Germinal center (tissue), 1 donor: ENCODE data around the gene ROR2.
"Not testable (repeated sequence)": the region's sequence is repeated elsewhere in the genome, so short reads cannot be mapped to it uniquely, and the experiment has no call there.

Experiments used
- DNase-seq: peaks from one replicate; pipeline ENCODE4 v3.0.0; 2012; ENCODE audit warnings: mixed read lengths, low spot score

ROR2 gene

GRCh38 chr9:91571036-91571435 lies 379.0 kb downstream of the ROR2 start:
- no peak for DNase-seq

DNA sequence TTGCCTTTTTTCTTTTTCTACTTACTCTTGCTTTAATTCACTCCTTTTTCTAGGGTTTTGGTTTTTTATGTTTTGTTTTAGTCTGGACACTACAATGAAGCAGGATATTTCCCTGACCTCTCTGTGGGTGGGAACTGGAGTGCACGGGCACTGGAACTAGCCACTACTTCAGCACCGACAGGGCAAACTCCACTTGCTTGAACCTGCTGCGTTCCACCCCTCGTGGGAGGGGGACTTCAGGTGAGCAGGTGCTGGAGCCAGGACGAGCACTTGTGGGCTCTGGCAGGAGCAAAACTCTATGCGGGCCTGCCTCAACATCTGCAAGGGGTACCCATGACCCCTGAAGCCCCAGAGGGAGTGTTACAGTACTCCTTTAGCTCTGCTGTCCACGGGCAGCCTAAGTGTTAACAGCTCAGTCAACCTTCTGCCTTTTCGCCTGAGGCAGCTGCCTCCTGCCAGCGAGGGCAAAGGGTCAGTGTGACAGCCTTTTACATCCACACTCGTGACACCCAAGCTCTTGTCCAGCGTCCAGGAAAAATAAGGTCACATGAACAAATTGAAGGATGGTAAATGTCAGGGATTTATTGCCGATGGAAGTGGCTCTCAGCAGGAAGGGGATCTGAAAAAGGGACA lies 382.3 kb downstream of the ROR2 start:
- no peak for DNase-seq

DNA sequence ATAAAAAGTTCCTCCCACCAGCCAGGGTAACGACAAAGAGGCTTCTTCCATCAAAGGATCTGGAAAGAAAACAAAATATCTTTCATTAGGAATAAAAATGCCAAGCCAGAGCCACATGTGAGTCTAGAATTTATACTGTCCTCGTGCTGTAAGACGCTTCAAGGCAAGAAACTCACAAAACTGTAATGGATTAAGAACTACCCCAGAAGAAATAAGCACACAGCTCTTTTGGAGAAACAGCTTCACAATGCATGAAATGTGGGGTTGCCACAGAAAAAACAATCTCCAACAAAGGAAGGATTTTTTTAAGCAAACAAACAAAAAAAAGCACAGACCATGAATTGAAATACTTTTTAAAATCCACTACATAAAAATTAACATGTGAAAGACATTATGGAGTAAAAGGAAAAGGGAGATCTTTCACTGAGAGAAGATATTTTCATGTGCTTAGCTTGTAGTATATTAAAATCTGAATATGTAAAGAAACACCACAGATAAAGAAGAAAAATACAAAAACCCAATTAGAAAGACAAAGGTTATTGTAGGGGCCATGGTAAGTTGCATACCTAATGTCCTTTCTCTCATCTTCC lies 385.9 kb downstream of the ROR2 start:
- DNase-seq = no peak

DNA sequence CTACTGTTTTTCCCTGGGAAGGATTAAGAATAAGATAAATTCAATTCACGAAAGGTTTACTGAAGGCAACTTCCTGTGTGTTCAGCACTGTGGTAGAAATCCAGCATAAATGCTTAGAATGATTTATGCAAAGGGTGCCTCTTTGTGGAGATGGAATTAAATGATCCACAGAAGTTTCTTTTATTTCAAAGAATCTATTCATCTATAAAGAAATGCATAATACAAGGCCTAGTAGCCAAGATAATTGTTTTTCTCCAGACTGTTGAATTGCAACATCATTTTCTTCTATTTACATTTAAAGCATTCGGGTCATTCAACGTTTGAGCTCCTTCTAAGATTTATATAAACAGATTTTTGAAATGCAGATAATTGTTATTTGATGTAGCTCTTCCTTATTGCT lies 387.6 kb downstream of the ROR2 start:
- DNase-seq = no peak

DNA sequence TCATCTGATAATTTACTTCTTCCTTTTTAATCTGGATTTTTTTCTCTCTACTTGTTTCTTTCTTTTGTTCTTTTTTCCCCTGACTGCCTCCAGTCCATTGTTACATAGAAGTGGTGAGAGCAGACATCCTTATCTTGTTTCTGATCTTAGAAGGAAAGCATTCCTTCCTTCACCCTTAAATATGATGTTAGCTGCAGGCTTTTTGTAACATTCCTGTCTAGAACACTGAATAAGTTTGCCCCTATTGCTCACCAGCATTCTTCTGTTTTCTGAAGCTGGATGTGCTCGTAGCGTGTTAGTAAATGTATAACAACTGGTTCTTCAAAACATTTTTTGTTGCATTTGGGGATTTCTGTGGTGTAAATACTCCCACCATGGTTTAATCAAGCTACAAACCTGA lies 389.7 kb downstream of the ROR2 start:
- no peak for DNase-seq

- no peak for DNase-seq
These were observed 391.1 kb downstream of the ROR2 start for GRCh38 chr9:91558879-91559278.

- DNase-seq = no peak
These were observed 391.6 kb downstream of the ROR2 start for GRCh38 chr9:91558395-91558794.

DNA sequence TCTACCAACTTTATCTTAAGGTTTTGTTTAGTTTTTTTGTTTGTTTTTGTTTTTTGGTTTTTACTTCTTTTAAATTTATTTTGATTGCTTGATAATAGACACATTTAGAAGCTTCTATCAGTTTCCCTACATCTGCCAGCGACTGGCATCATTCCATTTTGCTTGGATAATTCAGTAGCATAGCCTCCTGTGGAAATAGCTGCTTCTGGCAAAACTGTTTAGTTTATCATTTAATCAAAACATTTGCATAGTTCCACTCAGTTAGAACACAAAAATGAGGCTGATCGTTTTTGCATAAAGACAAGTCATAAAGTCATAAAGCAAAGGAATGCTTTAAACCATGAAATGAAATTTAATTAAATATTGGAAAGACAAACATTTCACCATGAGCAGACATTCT lies 392.7 kb downstream of the ROR2 start:
- no peak for DNase-seq

DNA sequence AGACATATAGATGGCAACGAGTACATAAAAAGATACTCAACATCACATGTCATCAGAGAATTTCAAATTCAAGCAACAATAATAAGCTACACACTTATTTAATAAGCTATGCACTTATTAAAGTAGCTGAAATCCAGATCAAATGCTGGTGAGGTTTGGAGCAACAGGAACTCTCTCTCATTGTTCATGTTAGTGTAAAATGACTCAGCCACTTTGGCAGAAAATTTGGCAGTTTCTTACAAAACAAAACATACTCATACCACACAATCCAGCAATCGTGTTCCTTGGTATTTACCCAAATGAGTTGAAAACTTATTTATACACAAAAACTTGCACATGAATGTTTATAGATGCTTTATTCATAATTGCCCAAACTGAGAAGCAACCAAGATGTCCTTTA lies 394.9 kb downstream of the ROR2 start:
- DNase-seq = no peak

DNA sequence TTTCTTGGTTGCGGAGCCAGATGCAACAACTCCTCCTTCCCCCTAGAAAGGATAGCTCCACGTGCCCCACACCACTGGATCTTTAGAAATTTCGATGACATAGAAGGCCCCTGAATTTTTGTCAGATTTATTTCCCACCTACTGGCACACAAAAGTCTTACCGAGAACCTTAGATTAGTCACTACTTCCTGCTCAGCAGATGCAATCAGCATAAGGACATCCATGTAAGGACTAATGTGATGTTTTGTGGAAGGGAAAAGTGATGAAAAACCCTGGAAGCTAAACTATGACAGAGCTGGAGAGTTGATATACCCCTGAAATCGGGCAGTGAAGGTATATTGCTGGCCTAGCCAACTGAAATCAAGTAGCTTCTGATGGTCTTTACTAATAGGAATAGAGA lies 400.9 kb downstream of the ROR2 start:
- no peak for DNase-seq

DNA sequence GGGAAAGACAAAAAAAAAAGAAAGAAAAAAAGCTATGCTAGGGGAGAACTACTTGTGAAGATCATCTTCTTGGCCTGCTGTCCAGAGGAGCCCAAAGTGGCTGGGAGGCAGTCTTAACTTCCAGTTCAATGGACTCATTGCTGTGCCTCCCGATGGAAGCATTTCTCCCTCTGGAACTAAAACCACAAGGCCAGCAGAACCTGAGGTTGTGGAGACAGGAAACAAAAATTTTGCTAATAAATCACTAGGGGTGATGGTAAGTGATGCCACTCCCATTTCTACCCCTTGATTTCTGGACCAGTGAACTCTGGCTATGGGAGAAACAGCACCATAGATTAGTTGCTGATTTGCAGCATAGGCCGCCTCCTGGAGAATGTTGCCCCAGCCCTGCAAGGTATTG lies 402.9 kb downstream of the ROR2 start:
- DNase-seq = no peak

GRCh38 chr9:91546574-91546973 lies 403.5 kb downstream of the ROR2 start:
- DNase-seq = no peak

DNA sequence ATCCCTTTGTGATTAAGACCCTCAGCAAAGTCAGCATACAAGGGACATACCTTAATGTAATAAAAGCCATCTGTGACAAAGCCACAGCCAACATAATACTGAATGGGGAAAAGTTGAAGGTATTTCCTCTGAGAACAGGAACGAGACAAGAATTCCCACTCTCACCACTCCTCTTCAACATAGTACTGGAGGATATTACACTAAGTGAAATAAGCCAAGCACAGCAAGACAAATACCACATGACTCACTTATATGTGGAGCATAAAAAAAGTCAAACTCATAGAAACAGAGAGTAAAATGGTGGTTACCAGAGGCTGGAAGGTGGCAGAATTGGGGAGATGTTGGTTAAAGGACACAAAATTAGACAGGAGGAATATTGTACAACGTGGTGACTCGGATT lies 408.3 kb downstream of the ROR2 start:
- DNase-seq = no peak

DNA sequence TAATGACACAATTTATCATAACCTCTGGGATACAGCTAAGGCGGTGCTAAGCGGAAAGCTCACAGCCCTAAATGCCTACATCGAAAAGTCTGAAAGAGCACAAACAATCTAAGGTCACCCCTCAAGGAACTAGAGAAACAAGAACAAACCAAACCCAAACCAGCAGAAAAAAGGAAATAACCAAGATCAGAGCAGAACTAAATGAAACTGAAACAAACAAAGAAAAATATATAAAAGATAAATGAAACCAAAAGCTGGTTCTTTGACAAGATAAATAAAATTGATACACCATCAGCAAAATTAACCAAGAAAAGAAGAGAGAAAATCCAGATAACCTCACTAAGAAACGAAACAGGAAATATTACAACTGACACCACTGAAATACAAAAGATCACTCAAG lies 409.5 kb downstream of the ROR2 start:
- DNase-seq = not testable (repeated sequence)

DNA sequence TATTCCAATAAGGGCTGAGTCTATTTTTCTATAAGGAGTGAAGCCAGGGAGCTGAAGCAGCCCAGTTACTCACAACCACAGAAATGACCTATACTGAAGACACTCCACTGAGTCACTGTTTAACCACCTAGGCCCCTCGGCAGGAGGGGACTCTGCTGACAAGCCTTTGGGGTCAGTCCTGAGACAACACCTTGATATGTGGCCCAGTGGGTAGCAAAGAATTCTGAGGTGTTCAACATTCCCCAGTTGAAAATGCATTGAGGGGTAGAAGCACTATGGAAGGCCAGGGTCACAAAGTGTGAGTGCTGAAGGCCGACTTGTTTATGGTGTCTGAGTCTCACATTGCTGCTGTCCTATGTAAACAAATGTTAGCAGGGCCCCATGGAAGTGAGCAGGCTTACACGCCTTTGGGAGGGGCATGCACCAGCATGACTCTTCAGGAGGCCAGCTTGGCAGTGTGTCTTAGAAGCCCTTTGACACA lies 413.8 kb downstream of the ROR2 start:
- no peak for DNase-seq

GRCh38 chr9:91534374-91534773 lies 415.7 kb downstream of the ROR2 start:
- DNase-seq = no peak

DNA sequence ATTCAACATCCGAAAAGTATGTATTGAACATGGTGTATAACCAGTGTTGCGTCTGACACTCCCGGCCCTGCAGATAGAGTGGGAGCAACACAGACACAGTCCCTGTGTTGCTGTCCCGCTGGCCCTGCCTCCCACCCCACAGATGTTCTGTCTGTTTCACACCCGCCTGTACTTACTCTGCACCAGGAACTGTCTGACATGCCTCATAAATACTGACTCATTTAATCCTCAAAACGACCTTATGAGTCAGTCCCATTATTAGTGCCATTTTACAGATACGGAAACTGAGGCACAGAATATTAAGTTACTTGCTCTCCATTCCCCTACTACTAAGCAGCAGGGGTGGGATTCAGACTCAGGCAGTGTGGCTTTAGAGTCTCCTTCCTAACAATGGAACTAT lies 416.6 kb downstream of the ROR2 start:
- DNase-seq = no peak

DNA sequence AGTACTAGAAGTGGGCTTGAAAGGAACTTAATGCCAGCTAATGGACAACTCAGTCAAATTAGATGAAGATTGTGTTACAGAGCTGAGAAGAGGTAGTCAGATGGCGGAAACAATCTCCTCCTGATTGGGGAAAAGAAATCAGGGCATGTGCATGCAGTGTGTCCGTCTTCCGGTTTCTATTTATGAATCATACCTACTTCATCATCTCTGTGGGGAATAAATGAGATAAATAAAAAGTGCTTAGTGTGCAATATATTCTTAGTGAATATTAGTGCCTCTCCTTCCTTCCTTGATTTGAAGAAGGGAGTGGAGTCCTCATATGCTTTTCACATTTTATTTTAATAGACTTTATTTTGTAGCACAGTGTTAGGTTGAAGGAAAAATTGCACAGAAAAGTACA lies 417.7 kb downstream of the ROR2 start:
- DNase-seq = no peak

DNA sequence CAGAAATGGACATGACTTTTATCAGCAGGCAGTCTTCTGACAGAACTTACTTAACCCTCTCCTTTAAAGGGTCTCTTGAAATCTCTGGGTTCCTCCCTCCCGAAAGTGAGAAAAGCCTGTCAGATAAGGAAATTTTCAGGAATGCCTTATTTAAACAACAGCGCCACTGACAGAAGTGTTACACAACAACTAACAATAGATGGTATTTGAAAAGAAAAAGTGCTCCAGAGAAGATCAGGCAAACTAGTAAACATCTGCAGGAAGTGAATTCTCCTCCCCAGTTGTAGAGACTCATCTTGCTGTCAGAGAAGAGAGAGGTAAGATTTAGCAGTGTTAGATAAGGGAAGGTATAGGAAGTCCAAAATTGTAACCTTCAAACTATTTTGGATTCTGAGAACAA lies 419.2 kb downstream of the ROR2 start:
- no peak for DNase-seq

GRCh38 chr9:91522481-91522880 lies 427.5 kb downstream of the ROR2 start:
- no peak for DNase-seq

DNA sequence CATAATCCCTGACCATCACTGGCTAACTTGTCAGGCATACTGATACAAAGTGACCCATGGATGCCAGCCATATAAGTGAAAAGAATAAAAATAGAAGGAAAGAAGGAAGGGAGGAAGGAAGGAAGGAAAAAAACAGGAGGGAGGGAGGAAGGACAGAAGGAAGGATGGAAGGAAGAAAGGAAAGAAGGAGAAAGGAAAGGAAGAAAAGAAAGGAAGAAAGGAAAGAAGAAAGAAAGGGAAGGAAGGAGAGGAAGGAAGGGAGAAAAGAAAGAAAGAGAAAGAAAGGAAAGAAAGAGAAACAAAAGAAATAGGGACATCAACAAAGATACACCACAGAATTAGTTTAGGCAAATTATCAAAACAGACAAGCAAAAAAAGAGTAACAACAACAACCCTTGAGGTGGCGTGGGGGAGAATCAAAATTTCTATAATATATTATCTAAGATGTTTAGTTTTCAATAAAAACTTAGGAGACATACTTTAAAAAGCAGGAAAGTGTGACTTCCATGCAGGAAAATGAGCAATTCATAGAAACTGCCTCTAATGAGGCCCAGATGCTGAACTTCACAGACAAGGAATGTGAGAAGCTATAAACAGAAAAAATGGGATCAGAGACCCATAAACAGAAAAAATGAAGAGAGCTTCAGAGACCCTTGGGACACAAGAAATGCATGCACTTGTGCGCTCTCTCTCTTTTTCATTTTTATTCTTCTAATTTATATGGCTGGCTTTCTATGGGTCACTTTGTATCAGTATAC lies 430.3 kb downstream of the ROR2 start:
- no peak for DNase-seq

DNA sequence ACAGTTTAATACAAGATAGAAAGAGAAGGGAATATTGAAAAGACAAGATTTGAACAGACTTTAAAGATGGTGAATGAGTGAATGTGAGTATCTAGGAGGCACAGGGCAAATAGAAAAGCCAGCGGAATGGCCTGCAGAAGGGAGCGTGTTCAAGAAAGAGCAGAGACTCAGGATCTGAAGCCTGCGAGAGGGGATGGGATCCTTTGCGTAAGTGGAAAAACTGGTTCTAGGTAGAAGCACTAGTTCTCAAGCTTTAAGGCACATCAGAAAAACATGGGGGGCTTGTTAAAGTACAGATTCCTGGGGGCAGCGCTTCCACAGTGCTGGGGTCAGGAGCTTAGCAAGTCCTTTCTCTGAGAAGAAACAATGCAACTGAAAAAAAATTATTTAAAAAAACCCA lies 431.6 kb downstream of the ROR2 start:
- DNase-seq = no peak

DNA sequence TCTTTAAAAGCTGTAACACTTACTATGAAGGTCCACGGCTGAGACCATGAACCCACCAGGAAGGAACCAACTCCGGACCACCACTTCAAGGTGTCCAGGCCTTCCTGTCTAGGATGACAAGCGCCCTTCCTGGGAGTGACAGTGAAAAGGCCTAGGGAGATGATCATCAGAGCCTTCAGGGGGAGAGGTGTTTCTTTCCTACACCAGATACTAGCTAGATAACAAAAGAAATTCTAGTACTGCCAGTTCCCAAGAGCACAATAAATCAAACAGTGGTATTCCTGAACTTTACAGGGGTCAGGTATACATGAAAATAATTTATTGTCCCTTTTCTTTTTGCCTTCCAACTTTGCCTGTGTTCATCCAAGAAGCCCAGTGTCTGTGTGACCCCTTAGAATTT lies 432.2 kb downstream of the ROR2 start:
- DNase-seq = no peak

DNA sequence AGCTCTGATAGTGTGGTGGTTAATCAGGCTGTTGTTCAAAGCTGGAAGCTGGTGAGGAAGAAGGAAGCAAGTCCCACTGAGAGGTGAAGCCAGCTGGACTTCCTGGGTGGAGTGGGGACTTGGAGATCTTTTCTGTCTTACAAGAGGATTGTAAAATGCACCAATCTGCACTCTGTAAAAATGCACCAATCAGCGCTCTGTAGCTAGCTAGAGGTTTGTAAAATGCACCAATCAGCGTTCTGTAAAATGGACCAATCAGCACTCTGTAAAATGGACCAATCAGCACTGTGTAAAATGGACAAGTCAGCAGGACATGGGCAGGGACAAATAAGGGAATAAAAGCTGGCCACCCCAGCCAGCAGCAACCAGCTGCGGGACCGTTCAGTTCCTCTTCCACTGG lies 432.7 kb downstream of the ROR2 start:
- DNase-seq = not testable (repeated sequence)
